ENCODE data around the gene SIRPA.

SIRPA gene

GRCh38 chr20:1856424-1856823, 38.8 kb upstream of the SIRPA start:
- H3K9ac ChIP-seq (ENCODE audit: low read depth, low read length): no peak overlapping the region
- no peaks in the 10 kb centered on the region; the same call in 1 of the 2 replicates for H3K27me3 ChIP-seq (ENCODE audit: control insufficient read depth, insufficient read depth, low read length)
- peaks cover 7% of the 10 kb centered on the region; the same call in 1 of the 2 replicates for H3K4me1 ChIP-seq (ENCODE audit: control insufficient read depth, insufficient read depth, low read length)
- no peaks in the 10 kb centered on the region for H3K9me3 ChIP-seq (ENCODE audit: control insufficient read depth, insufficient read depth, low read length)
- no peak overlapping the region for H3K27ac ChIP-seq (ENCODE audit: low read depth, low read length)
- H3K4me3 ChIP-seq (ENCODE audit: low read depth, low read length): no peak overlapping the region
- no peaks in the 10 kb centered on the region for H3K36me3 ChIP-seq (ENCODE audit: control insufficient read depth, insufficient read depth, low read length)

- Histone ChIP-seq H3K9ac (ENCODE audit: low read depth, low read length) (no peak overlapping the region), H3K27ac (ENCODE audit: low read depth, low read length) (no peak overlapping the region), H3K9me3 (ENCODE audit: control insufficient read depth, insufficient read depth, low read length) (no peaks in the 10 kb centered on the region), H3K4me1 (ENCODE audit: control insufficient read depth, insufficient read depth, low read length) (peaks cover 7% of the 10 kb centered on the region; the same call in 1 of the 2 replicates), H3K4me3 (ENCODE audit: low read depth, low read length) (no peak overlapping the region), H3K36me3 (ENCODE audit: control insufficient read depth, insufficient read depth, low read length) (no peaks in the 10 kb centered on the region), H3K27me3 (ENCODE audit: control insufficient read depth, insufficient read depth, low read length) (no peaks in the 10 kb centered on the region; the same call in 1 of the 2 replicates)
Observed at GRCh38 chr20:1857466-1857865, 37.7 kb upstream of the SIRPA start.

GRCh38 chr20:1858871-1859270, 36.3 kb upstream of the SIRPA start:
- Histone ChIP-seq H3K9ac (ENCODE audit: low read depth, low read length) (no peak overlapping the region), H3K9me3 (ENCODE audit: control insufficient read depth, insufficient read depth, low read length) (no peaks in the 10 kb centered on the region), H3K4me1 (ENCODE audit: control insufficient read depth, insufficient read depth, low read length) (no peaks in the 10 kb centered on the region), H3K27me3 (ENCODE audit: control insufficient read depth, insufficient read depth, low read length) (no peaks in the 10 kb centered on the region; the same call in 1 of the 2 replicates), H3K4me3 (ENCODE audit: low read depth, low read length) (no peak overlapping the region), H3K27ac (ENCODE audit: low read depth, low read length) (no peak overlapping the region), H3K36me3 (ENCODE audit: control insufficient read depth, insufficient read depth, low read length) (no peaks in the 10 kb centered on the region)

GRCh38 chr20:1860446-1860845, 34.8 kb upstream of the SIRPA start:
- H3K27ac ChIP-seq (ENCODE audit: low read depth, low read length): no peak overlapping the region
- no peak overlapping the region for H3K4me3 ChIP-seq (ENCODE audit: low read depth, low read length)
- H3K9ac ChIP-seq (ENCODE audit: low read depth, low read length): no peak overlapping the region
- no peaks in the 10 kb centered on the region; the same call in 1 of the 2 replicates for H3K27me3 ChIP-seq (ENCODE audit: control insufficient read depth, insufficient read depth, low read length)
- H3K36me3 ChIP-seq (ENCODE audit: control insufficient read depth, insufficient read depth, low read length): no peaks in the 10 kb centered on the region
- H3K9me3 ChIP-seq (ENCODE audit: control insufficient read depth, insufficient read depth, low read length): no peaks in the 10 kb centered on the region
- no peaks in the 10 kb centered on the region for H3K4me1 ChIP-seq (ENCODE audit: control insufficient read depth, insufficient read depth, low read length)

- Histone ChIP-seq H3K9ac (ENCODE audit: low read depth, low read length) (no peak overlapping the region), H3K4me1 (ENCODE audit: control insufficient read depth, insufficient read depth, low read length) (no peaks in the 10 kb centered on the region), H3K9me3 (ENCODE audit: control insufficient read depth, insufficient read depth, low read length) (no peaks in the 10 kb centered on the region), H3K4me3 (ENCODE audit: low read depth, low read length) (no peak overlapping the region), H3K36me3 (ENCODE audit: control insufficient read depth, insufficient read depth, low read length) (no peaks in the 10 kb centered on the region), H3K27me3 (ENCODE audit: control insufficient read depth, insufficient read depth, low read length) (no peaks in the 10 kb centered on the region), H3K27ac (ENCODE audit: low read depth, low read length) (no peak overlapping the region)
Observed at GRCh38 chr20:1861347-1861976, 33.7 kb upstream of the SIRPA start.

- H3K36me3 ChIP-seq (ENCODE audit: control insufficient read depth, insufficient read depth, low read length): no peaks in the 10 kb centered on the region
- no peak overlapping the region for H3K4me3 ChIP-seq (ENCODE audit: low read depth, low read length)
- H3K9ac ChIP-seq (ENCODE audit: low read depth, low read length): no peak overlapping the region
- no peaks in the 10 kb centered on the region for H3K4me1 ChIP-seq (ENCODE audit: control insufficient read depth, insufficient read depth, low read length)
- no peaks in the 10 kb centered on the region for H3K27me3 ChIP-seq (ENCODE audit: control insufficient read depth, insufficient read depth, low read length)
- H3K9me3 ChIP-seq (ENCODE audit: control insufficient read depth, insufficient read depth, low read length): no peaks in the 10 kb centered on the region
- no peak overlapping the region for H3K27ac ChIP-seq (ENCODE audit: low read depth, low read length)
Observed at GRCh38 chr20:1861996-1862662, 33.1 kb upstream of the SIRPA start.

GRCh38 chr20:1862663-1863053, 32.5 kb upstream of the SIRPA start:
- H3K27me3 ChIP-seq (ENCODE audit: control insufficient read depth, insufficient read depth, low read length): no peaks in the 10 kb centered on the region

GRCh38 chr20:1863296-1863695, 31.9 kb upstream of the SIRPA start:
- H3K9me3 ChIP-seq (ENCODE audit: control insufficient read depth, insufficient read depth, low read length): no peaks in the 10 kb centered on the region

More at GRCh38 chr20:1862663-1863053, 32.5 kb upstream of the SIRPA start:
- Histone ChIP-seq H3K27ac (ENCODE audit: low read depth, low read length) (no peak overlapping the region), H3K9me3 (ENCODE audit: control insufficient read depth, insufficient read depth, low read length) (no peaks in the 10 kb centered on the region), H3K36me3 (ENCODE audit: control insufficient read depth, insufficient read depth, low read length) (no peaks in the 10 kb centered on the region), H3K4me1 (ENCODE audit: control insufficient read depth, insufficient read depth, low read length) (no peaks in the 10 kb centered on the region), H3K4me3 (ENCODE audit: low read depth, low read length) (no peak overlapping the region), H3K9ac (ENCODE audit: low read depth, low read length) (no peak overlapping the region)

GRCh38 chr20:1866834-1867233, 28.4 kb upstream of the SIRPA start:
- H3K9ac ChIP-seq (ENCODE audit: low read depth, low read length): no peak overlapping the region
- H3K27me3 ChIP-seq (ENCODE audit: control insufficient read depth, insufficient read depth, low read length): no peaks in the 10 kb centered on the region
- H3K4me3 ChIP-seq (ENCODE audit: low read depth, low read length): no peak overlapping the region
- no peaks in the 10 kb centered on the region for H3K36me3 ChIP-seq (ENCODE audit: control insufficient read depth, insufficient read depth, low read length)
- H3K4me1 ChIP-seq (ENCODE audit: control insufficient read depth, insufficient read depth, low read length): no peaks in the 10 kb centered on the region
- H3K27ac ChIP-seq (ENCODE audit: low read depth, low read length): no peak overlapping the region
- no peaks in the 10 kb centered on the region for H3K9me3 ChIP-seq (ENCODE audit: control insufficient read depth, insufficient read depth, low read length)

More at GRCh38 chr20:1863296-1863695, 31.9 kb upstream of the SIRPA start:
- Histone ChIP-seq H3K27ac (ENCODE audit: low read depth, low read length) (no peak overlapping the region), H3K4me3 (ENCODE audit: low read depth, low read length) (no peak overlapping the region), H3K36me3 (ENCODE audit: control insufficient read depth, insufficient read depth, low read length) (no peaks in the 10 kb centered on the region), H3K4me1 (ENCODE audit: control insufficient read depth, insufficient read depth, low read length) (no peaks in the 10 kb centered on the region), H3K9ac (ENCODE audit: low read depth, low read length) (no peak overlapping the region), H3K27me3 (ENCODE audit: control insufficient read depth, insufficient read depth, low read length) (no peaks in the 10 kb centered on the region)

- no peaks in the 10 kb centered on the region for H3K9me3 ChIP-seq (ENCODE audit: control insufficient read depth, insufficient read depth, low read length)
- H3K27me3 ChIP-seq (ENCODE audit: control insufficient read depth, insufficient read depth, low read length): no peaks in the 10 kb centered on the region
- H3K27ac ChIP-seq (ENCODE audit: low read depth, low read length): no peak overlapping the region
- no peak overlapping the region for H3K9ac ChIP-seq (ENCODE audit: low read depth, low read length)
- H3K4me1 ChIP-seq (ENCODE audit: control insufficient read depth, insufficient read depth, low read length): no peaks in the 10 kb centered on the region
- no peaks in the 10 kb centered on the region for H3K36me3 ChIP-seq (ENCODE audit: control insufficient read depth, insufficient read depth, low read length)
- H3K4me3 ChIP-seq (ENCODE audit: low read depth, low read length): no peak overlapping the region
Observed at GRCh38 chr20:1867495-1868260, 27.5 kb upstream of the SIRPA start.

GRCh38 chr20:1868856-1869255, 26.4 kb upstream of the SIRPA start:
- no peaks in the 10 kb centered on the region for H3K36me3 ChIP-seq (ENCODE audit: control insufficient read depth, insufficient read depth, low read length)

More at GRCh38 chr20:1868856-1869255, 26.4 kb upstream of the SIRPA start:
- Histone ChIP-seq H3K27me3 (ENCODE audit: control insufficient read depth, insufficient read depth, low read length) (no peaks in the 10 kb centered on the region), H3K9me3 (ENCODE audit: control insufficient read depth, insufficient read depth, low read length) (no peaks in the 10 kb centered on the region), H3K4me3 (ENCODE audit: low read depth, low read length) (no peak overlapping the region), H3K4me1 (ENCODE audit: control insufficient read depth, insufficient read depth, low read length) (no peaks in the 10 kb centered on the region), H3K27ac (ENCODE audit: low read depth, low read length) (no peak overlapping the region), H3K9ac (ENCODE audit: low read depth, low read length) (no peak overlapping the region)

Data from HUES48 (cell line).